HEK293 (cell line): ENCODE results near the gene PIK3R2.
A peak's percentile ranks its signal among the peaks of the same experiment; 100 is the strongest.

ENCODE experiments used
- CTCF ChIA-PET: fragments of 350-600 bp; formaldehyde crosslinking; extraction: SDS; loops from one replicate; lab custom pipeline; 2021; ENCODE audit warnings: antibody characterized with exemption; lab: Yijun Ruan, JAX
- POLR2A ChIA-PET: fragments of 300-600 bp; formaldehyde crosslinking; extraction: SDS; loops from one replicate; lab custom pipeline; 2020; ENCODE audit warnings: antibody characterized with exemption, inconsistent platforms; lab: Yijun Ruan, JAX
- H3K27ac ChIP-seq: fragments of 200-500 bp; sonication (Bioruptor generic); 2 replicates; pipeline ENCODE4 v1.5.1; 2014; ENCODE audit warnings: low read depth, low read length, control low read depth, inconsistent platforms; ENCODE audit errors: extremely low read depth
- H3K36me3 ChIP-seq, 2 experiments: fragments of 200-500 bp in 1 of 2; sonication (Bioruptor generic) in 1 of 2; 1 replicate in 1 of 2; 2 replicates in 1 of 2; pipeline ENCODE4 v1.5.1; 2014 to 2017; ENCODE audit warnings: inconsistent platforms in 2 of 2, low read length in 2 of 2; ENCODE audit not compliant: control insufficient read depth in 2 of 2, insufficient read depth in 1 of 2
- H3K4me1 ChIP-seq: fragments of 200-500 bp; sonication (Bioruptor generic); 2 replicates; pipeline ENCODE4 v1.5.1; 2014; ENCODE audit warnings: mild to moderate bottlenecking, low read length, inconsistent platforms; ENCODE audit not compliant: control insufficient read depth, insufficient read depth
- H3K4me3 ChIP-seq: 2 replicates; pipeline ENCODE4 v1.5.1; 2011; ENCODE audit warnings: low read depth, mild to moderate bottlenecking, control low read depth, low read length, moderate library complexity
- H3K9me3 ChIP-seq: fragments of 200-500 bp; sonication (Bioruptor generic); 2 replicates; pipeline ENCODE4 v1.5.1; 2014; ENCODE audit warnings: low read depth, low read length, inconsistent platforms; ENCODE audit not compliant: control insufficient read depth, insufficient read depth
- HOXC10 ChIP-seq: sonication (generic); formaldehyde crosslinking; IDR thresholded peaks from 2 replicates; pipeline ENCODE4 v1.8.1; 2023; ENCODE audit warnings: mild to moderate bottlenecking, missing genetic modification reagents
- KLF7 ChIP-seq: fragments of 450-650 bp; formaldehyde crosslinking; IDR thresholded peaks from 2 replicates; pipeline ENCODE4 v1.5.1; 2016; ENCODE audit warnings: missing biosample characterization, missing genetic modification characterization, borderline replicate concordance
- KLF8 ChIP-seq: fragments of 450-650 bp; formaldehyde crosslinking; IDR thresholded peaks from 2 replicates; pipeline ENCODE4 v1.5.1; 2016; ENCODE audit warnings: missing biosample characterization, missing genetic modification characterization
- SP3 ChIP-seq: fragments of 450-650 bp; formaldehyde crosslinking; IDR thresholded peaks from 2 replicates; pipeline ENCODE4 v1.5.1; 2016; ENCODE audit warnings: missing biosample characterization, missing genetic modification characterization
- YY1 ChIP-seq: fragments of 450-650 bp; formaldehyde crosslinking; IDR thresholded peaks from 2 replicates; pipeline ENCODE4 v1.5.1; 2018; ENCODE audit warnings: missing biosample characterization, missing genetic modification characterization
- ZBTB8A ChIP-seq: fragments of 450-650 bp; formaldehyde crosslinking; IDR thresholded peaks from 2 replicates; pipeline ENCODE4 v1.5.1; 2016; ENCODE audit warnings: missing biosample characterization, missing genetic modification characterization
- ZIC2 ChIP-seq: fragments of 450-650 bp; formaldehyde crosslinking; IDR thresholded peaks from 2 replicates; pipeline ENCODE4 v1.5.1; 2016; ENCODE audit warnings: missing biosample characterization, missing genetic modification characterization
- ZNF138 ChIP-seq: fragments of 450-650 bp; formaldehyde crosslinking; IDR thresholded peaks from 2 replicates; pipeline ENCODE4 v1.5.1; 2016; ENCODE audit warnings: missing biosample characterization, missing genetic modification characterization, borderline replicate concordance
- ZNF239 ChIP-seq: fragments of 450-650 bp; formaldehyde crosslinking; IDR thresholded peaks from 2 replicates; pipeline ENCODE4 v1.5.1; 2016; ENCODE audit warnings: missing biosample characterization, missing genetic modification characterization
- ZNF335 ChIP-seq: fragments of 450-650 bp; formaldehyde crosslinking; conservative IDR thresholded peaks from 2 replicates; pipeline ENCODE4 v1.5.1; 2016; ENCODE audit warnings: missing biosample characterization, missing genetic modification characterization
- ZNF341 ChIP-seq: fragments of 450-650 bp; formaldehyde crosslinking; IDR thresholded peaks from 2 replicates; pipeline ENCODE4; 2016; ENCODE audit warnings: low read depth, missing biosample characterization, missing genetic modification characterization
- ZNF394 ChIP-seq: fragments of 450-650 bp; formaldehyde crosslinking; IDR thresholded peaks from 2 replicates; pipeline ENCODE4 v1.5.1; 2016; ENCODE audit warnings: missing biosample characterization, missing genetic modification characterization, mild to moderate bottlenecking, moderate library complexity, borderline replicate concordance
- ZNF48 ChIP-seq: fragments of 450-650 bp; formaldehyde crosslinking; IDR thresholded peaks from 2 replicates; pipeline ENCODE4 v1.5.1; 2016; ENCODE audit warnings: missing biosample characterization, missing genetic modification characterization
- ZNF596 ChIP-seq: fragments of 450-650 bp; IDR thresholded peaks from 2 replicates; pipeline ENCODE4 v1.5.0; 2018; ENCODE audit warnings: missing biosample characterization, mild to moderate bottlenecking, missing genetic modification characterization, moderate library complexity
- ZNF660 ChIP-seq: fragments of 450-650 bp; IDR thresholded peaks from 2 replicates; pipeline ENCODE4 v1.5.1; 2018; ENCODE audit warnings: missing biosample characterization, mild to moderate bottlenecking, missing genetic modification characterization
- ZNF670 ChIP-seq: fragments of 450-650 bp; formaldehyde crosslinking; IDR thresholded peaks from 2 replicates; pipeline ENCODE4 v1.5.1; 2016; ENCODE audit warnings: missing biosample characterization, missing genetic modification characterization, low read depth
- ZNF837 ChIP-seq: fragments of 450-650 bp; formaldehyde crosslinking; IDR thresholded peaks from 2 replicates; pipeline ENCODE4 v1.5.1; 2016; ENCODE audit warnings: missing biosample characterization, missing genetic modification characterization
- ZSCAN16 ChIP-seq: fragments of 450-650 bp; formaldehyde crosslinking; IDR thresholded peaks from 2 replicates; pipeline ENCODE4 v1.5.1; 2016; ENCODE audit warnings: missing biosample characterization, missing genetic modification characterization
- ZXDB ChIP-seq: fragments of 450-650 bp; formaldehyde crosslinking; IDR thresholded peaks from 2 replicates; pipeline ENCODE4 v1.5.1; 2016; ENCODE audit warnings: missing biosample characterization, missing genetic modification characterization
- TF ChIP-seq, protein P1 (sequence below): fragments of 450-650 bp; formaldehyde crosslinking; IDR thresholded peaks from 2 replicates; pipeline ENCODE4 v1.5.1; 2017; ENCODE audit warnings: missing biosample characterization, missing genetic modification characterization
- TF ChIP-seq, protein P2 (sequence below): fragments of 450-650 bp; formaldehyde crosslinking; IDR thresholded peaks from 2 replicates; pipeline ENCODE4 v1.5.1; 2016; ENCODE audit warnings: missing biosample characterization, missing genetic modification characterization
- TF ChIP-seq, protein P3 (sequence below): fragments of 450-650 bp; formaldehyde crosslinking; IDR thresholded peaks from 2 replicates; pipeline ENCODE4 v1.5.1; 2016; ENCODE audit warnings: missing biosample characterization, missing genetic modification characterization
- TF ChIP-seq, protein P4 (sequence below): fragments of 450-650 bp; formaldehyde crosslinking; IDR thresholded peaks from 2 replicates; pipeline ENCODE4 v1.5.1; 2016; ENCODE audit warnings: missing biosample characterization, missing genetic modification characterization
- TF ChIP-seq, protein P5 (sequence below): fragments of 450-650 bp; formaldehyde crosslinking; IDR thresholded peaks from 2 replicates; pipeline ENCODE4 v1.5.1; 2016; ENCODE audit warnings: missing biosample characterization, missing genetic modification characterization
- TF ChIP-seq, protein P6 (sequence below): fragments of 450-650 bp; formaldehyde crosslinking; optimal IDR thresholded peaks from 2 replicates; pipeline ENCODE3; 2016; ENCODE audit warnings: missing biosample characterization, mild to moderate bottlenecking, missing genetic modification characterization

PIK3R2 gene

DNA sequence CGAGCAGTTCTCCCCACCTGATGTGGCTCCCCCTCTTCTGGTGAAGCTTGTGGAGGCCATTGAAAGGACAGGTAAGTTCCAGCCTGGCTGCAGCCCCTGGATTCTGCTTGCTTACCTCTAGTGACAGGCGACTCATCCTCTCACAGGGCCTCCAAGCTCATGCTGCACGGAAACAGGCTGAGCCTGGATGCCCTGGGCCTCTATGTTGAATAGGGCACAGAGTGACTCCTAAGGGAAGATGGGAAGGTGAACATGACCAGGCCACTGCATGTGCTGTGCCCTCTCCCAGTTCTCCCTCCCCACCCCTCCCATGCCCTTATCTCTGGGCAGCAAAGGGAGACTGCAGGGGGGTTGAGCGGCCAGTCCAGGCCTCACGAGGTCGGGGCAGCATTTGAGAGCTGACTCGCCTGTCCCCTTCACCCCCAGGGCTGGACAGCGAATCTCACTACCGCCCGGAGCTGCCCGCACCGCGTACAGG lies 7.6 kb downstream of the PIK3R2 start (continued):
- TF ChIP-seq ZNF138 (tag by site-specific recombination) (no peak), KLF7 (no peak), ZNF341 (tag by site-specific recombination) (peak; percentile 82), ZNF394 (tag by site-specific recombination) (no peak), ZSCAN16 (tag by site-specific recombination) (no peak), ZNF837 (tag by site-specific recombination) (no peak), ZXDB (tag by site-specific recombination) (no peak), YY1 (tag by site-specific recombination) (no peak)
- TF ChIP-seq, protein P1, sequence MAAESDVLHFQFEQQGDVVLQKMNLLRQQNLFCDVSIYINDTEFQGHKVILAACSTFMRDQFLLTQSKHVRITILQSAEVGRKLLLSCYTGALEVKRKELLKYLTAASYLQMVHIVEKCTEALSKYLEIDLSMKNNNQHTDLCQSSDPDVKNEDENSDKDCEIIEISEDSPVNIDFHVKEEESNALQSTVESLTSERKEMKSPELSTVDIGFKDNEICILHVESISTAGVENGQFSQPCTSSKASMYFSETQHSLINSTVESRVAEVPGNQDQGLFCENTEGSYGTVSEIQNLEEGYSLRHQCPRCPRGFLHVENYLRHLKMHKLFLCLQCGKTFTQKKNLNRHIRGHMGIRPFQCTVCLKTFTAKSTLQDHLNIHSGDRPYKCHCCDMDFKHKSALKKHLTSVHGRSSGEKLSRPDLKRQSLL (tag by site-specific recombination): no peak
- TF ChIP-seq, protein P2, sequence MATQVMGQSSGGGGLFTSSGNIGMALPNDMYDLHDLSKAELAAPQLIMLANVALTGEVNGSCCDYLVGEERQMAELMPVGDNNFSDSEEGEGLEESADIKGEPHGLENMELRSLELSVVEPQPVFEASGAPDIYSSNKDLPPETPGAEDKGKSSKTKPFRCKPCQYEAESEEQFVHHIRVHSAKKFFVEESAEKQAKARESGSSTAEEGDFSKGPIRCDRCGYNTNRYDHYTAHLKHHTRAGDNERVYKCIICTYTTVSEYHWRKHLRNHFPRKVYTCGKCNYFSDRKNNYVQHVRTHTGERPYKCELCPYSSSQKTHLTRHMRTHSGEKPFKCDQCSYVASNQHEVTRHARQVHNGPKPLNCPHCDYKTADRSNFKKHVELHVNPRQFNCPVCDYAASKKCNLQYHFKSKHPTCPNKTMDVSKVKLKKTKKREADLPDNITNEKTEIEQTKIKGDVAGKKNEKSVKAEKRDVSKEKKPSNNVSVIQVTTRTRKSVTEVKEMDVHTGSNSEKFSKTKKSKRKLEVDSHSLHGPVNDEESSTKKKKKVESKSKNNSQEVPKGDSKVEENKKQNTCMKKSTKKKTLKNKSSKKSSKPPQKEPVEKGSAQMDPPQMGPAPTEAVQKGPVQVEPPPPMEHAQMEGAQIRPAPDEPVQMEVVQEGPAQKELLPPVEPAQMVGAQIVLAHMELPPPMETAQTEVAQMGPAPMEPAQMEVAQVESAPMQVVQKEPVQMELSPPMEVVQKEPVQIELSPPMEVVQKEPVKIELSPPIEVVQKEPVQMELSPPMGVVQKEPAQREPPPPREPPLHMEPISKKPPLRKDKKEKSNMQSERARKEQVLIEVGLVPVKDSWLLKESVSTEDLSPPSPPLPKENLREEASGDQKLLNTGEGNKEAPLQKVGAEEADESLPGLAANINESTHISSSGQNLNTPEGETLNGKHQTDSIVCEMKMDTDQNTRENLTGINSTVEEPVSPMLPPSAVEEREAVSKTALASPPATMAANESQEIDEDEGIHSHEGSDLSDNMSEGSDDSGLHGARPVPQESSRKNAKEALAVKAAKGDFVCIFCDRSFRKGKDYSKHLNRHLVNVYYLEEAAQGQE: peak; percentile 66; the same call in 1 of the 2 replicates
- TF ChIP-seq, protein P3, sequence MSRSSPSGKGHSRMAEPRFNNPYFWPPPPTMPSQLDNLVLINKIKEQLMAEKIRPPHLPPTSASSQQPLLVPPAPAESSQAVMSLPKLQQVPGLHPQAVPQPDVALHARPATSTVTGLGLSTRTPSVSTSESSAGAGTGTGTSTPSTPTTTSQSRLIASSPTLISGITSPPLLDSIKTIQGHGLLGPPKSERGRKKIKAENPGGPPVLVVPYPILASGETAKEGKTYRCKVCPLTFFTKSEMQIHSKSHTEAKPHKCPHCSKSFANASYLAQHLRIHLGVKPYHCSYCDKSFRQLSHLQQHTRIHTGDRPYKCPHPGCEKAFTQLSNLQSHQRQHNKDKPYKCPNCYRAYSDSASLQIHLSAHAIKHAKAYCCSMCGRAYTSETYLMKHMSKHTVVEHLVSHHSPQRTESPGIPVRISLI: no peak
- TF ChIP-seq, protein P4, sequence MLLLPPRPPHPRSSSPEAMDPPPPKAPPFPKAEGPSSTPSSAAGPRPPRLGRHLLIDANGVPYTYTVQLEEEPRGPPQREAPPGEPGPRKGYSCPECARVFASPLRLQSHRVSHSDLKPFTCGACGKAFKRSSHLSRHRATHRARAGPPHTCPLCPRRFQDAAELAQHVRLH (tag by site-specific recombination): peak; percentile 91
- TF ChIP-seq, all 188 proteins: peak for 4

DNA sequence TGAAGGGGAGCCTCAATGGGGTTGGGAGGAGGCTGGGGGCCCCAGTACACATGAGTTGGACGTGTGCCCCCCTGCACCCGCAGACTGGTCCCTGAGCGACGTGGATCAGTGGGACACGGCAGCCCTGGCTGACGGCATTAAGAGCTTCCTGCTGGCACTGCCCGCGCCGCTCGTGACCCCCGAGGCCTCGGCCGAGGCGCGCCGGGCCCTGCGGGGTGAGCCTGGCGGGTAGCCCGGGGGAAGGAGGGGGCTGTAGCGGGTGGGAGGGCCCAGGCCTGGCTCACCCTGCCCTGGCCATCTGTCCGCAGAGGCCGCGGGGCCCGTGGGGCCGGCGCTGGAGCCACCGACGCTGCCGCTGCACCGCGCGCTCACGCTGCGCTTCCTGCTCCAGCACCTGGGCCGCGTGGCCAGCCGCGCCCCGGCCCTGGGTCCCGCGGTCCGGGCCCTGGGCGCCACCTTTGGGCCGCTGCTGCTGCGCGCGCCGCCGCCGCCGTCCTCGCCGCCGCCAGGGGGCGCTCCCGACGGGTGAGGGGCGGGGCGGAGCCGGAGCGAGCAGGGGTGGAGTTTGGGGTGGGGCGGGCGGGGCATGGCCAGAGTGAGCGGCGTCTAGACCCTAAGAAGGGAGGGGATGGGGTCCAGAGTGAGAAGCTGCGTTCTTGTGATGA lies 8.1 kb downstream of the PIK3R2 start:
- ChIA-PET CTCF (interaction anchor here (0.6 to 2.7 kb wide), 25 partner anchors 8 to 1024 kb away, joined by 3 to 14 read pairs (median 4); partner anchors contain the start of genes IL12RB1 and PIK3R2), POLR2A (interaction anchor here (1.2 kb wide), 1 partner anchor 32 kb away, joined by 3 read pairs; the partner anchor contains the start of gene MPV17L2)
- Histone ChIP-seq H3K9me3 (no peaks in the 10 kb centered on the region), H3K4me1 (peaks cover 12% of the 10 kb centered on the region), H3K4me3 (peak overlapping the region; percentile 17), H3K36me3 (peaks cover 21 to 50% of the 10 kb centered on the region in 2 experiments; a peak in 2 of 3 replicates), H3K27ac (peak overlapping the region; percentile 28; the same call in 1 of the 2 replicates)
- TF ChIP-seq ZNF596 (tag by site-specific recombination) (0 out of 2 replicates have a peak, but pooled peaks have one; percentile 23), ZNF48 (no peak), ZIC2 (peak; percentile 72), ZNF335 (tag by site-specific recombination) (0 out of 2 replicates have a peak, but pooled peaks have one; percentile 35), HOXC10 (no peak), ZNF670 (no peak), KLF8 (tag by site-specific recombination) (peak; percentile 73; the same call in 1 of the 2 replicates), SP3 (0 out of 2 replicates have a peak, but pooled peaks have one; percentile 29), ZNF239 (tag by site-specific recombination) (no peak), ZNF341 (tag by site-specific recombination) (0 out of 2 replicates have a peak, but pooled peaks have one; percentile 3), ZBTB8A (tag by site-specific recombination) (0 out of 2 replicates have a peak, but pooled peaks have one; percentile 4), ZNF660 (0 out of 2 replicates have a peak, but pooled peaks have one; percentile 48)
- TF ChIP-seq, protein P1 (tag by site-specific recombination): peak; percentile 57; the same call in 1 of the 2 replicates
- TF ChIP-seq, protein P5, sequence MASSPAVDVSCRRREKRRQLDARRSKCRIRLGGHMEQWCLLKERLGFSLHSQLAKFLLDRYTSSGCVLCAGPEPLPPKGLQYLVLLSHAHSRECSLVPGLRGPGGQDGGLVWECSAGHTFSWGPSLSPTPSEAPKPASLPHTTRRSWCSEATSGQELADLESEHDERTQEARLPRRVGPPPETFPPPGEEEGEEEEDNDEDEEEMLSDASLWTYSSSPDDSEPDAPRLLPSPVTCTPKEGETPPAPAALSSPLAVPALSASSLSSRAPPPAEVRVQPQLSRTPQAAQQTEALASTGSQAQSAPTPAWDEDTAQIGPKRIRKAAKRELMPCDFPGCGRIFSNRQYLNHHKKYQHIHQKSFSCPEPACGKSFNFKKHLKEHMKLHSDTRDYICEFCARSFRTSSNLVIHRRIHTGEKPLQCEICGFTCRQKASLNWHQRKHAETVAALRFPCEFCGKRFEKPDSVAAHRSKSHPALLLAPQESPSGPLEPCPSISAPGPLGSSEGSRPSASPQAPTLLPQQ (tag by site-specific recombination): no peak
- TF ChIP-seq, protein P6, sequence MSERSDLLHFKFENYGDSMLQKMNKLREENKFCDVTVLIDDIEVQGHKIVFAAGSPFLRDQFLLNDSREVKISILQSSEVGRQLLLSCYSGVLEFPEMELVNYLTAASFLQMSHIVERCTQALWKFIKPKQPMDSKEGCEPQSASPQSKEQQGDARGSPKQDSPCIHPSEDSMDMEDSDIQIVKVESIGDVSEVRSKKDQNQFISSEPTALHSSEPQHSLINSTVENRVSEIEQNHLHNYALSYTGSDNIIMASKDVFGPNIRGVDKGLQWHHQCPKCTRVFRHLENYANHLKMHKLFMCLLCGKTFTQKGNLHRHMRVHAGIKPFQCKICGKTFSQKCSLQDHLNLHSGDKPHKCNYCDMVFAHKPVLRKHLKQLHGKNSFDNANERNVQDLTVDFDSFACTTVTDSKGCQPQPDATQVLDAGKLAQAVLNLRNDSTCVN (tag by site-specific recombination): peak; percentile 59
